ENCODE data around the gene ZNF185. TPM values are rescaled to one million over a fixed set of nuclear protein-coding genes. Genes with fewer than 3 reads are reported as not detected.

The ZNF185 gene
- total RNA-seq, 6 experiments from 2014 or later: 0.61 to 1.7 (median 0.83) TPM

DNA sequence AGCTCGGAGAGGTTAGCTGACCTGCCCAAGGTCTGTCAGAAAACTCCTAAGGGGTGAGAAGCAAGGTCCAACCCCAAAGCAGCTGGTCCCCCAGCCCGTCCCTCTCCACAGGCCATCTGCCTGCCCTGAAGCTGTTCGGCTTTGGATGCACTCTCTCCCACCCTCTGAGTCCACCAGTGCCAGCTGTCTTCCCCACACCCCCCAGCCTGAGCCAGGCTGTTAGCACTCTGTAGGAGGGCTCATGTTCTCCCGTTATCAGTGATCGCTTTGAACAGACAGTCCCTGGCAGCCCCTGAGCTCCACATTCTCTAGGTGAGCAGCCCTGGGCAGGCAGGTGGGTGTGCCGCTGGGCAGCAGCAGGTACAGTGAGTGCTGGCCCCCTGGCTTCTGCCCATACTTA is 16.0 kb downstream of the ZNF185 start:
- no peak for ATAC-seq
- H3K4me1 ChIP-seq: no peaks in the 10 kb centered on the region
- WGBS (ENCODE audit: insufficient coverage, low coverage, low lambda C conversion rate, missing lambda C conversion rate): 70% methylated on average over 2 of the region's 6 CpGs

DNA sequence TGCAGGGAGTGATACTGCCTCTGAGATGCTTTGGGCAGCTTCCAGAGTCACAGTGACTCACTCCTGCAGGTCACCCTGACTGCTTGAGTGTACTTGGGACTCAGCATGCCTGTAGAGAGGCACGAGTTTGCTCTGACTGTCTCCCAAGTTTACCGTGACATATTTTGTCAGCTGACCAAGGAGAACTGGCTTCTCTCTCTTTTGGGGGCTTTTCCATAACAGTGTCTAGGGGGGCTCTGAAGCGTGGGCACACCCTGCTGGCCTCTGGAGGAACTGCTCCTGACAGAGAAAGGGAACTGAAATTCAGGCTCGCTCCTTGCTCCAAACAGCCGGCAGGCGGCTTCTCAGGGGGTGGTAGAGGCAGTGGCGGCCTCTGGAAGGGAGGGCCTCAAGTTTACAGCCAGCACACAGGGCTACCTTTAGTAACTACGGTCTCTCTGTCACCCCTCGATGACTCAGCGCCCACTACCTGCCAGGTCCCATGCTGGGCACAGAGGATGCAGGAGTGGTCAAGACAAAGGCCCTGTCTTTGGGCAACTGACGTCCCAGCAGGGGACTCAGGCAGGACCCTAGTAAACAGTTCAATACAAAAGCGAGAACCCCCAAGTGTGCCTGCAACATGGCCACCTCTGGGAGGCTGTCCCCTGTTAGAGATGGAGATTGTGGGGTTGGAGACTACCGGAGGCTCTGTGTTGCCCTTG is 17.8 kb downstream of the ZNF185 start:
- H3K27ac ChIP-seq: no peak overlapping the region
- WGBS (ENCODE audit: insufficient coverage, low coverage, low lambda C conversion rate, missing lambda C conversion rate): 39% methylated on average over 7 of the region's 13 CpGs
- H3K4me3 ChIP-seq: no peak overlapping the region
- DNase-seq: no peak
- peak in 3 of 4 donors; percentile 4 to 45 (median 37) for ATAC-seq
- no peaks in the 10 kb centered on the region for H3K27me3 ChIP-seq
- intact Hi-C loops (cut with DNase I): no loop called here
- no peaks in the 10 kb centered on the region for H3K36me3 ChIP-seq
- TF ChIP-seq, protein P1, sequence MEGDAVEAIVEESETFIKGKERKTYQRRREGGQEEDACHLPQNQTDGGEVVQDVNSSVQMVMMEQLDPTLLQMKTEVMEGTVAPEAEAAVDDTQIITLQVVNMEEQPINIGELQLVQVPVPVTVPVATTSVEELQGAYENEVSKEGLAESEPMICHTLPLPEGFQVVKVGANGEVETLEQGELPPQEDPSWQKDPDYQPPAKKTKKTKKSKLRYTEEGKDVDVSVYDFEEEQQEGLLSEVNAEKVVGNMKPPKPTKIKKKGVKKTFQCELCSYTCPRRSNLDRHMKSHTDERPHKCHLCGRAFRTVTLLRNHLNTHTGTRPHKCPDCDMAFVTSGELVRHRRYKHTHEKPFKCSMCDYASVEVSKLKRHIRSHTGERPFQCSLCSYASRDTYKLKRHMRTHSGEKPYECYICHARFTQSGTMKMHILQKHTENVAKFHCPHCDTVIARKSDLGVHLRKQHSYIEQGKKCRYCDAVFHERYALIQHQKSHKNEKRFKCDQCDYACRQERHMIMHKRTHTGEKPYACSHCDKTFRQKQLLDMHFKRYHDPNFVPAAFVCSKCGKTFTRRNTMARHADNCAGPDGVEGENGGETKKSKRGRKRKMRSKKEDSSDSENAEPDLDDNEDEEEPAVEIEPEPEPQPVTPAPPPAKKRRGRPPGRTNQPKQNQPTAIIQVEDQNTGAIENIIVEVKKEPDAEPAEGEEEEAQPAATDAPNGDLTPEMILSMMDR (IDR thresholded peaks at IDR 0.05): peak; percentile 29 to 47 (median 34)
- no peak for TF ChIP-seq POLR2A (IDR thresholded peaks at IDR 0.05)
- no peaks in the 10 kb centered on the region for H3K9me3 ChIP-seq
- H3K4me1 ChIP-seq: no peaks in the 10 kb centered on the region

More for the DNA sequence above, 16.0 kb downstream of the ZNF185 start:
- no peak for DNase-seq
- H3K9me3 ChIP-seq: no peaks in the 10 kb centered on the region
- intact Hi-C loops (cut with DNase I): no loop called here
- TF ChIP-seq, protein P1 (IDR thresholded peaks at IDR 0.05): no peak
- TF ChIP-seq POLR2A (IDR thresholded peaks at IDR 0.05): no peak
- no peak overlapping the region for H3K4me3 ChIP-seq
- no peaks in the 10 kb centered on the region for H3K27me3 ChIP-seq
- H3K36me3 ChIP-seq: no peaks in the 10 kb centered on the region
- H3K27ac ChIP-seq: no peak overlapping the region

DNA sequence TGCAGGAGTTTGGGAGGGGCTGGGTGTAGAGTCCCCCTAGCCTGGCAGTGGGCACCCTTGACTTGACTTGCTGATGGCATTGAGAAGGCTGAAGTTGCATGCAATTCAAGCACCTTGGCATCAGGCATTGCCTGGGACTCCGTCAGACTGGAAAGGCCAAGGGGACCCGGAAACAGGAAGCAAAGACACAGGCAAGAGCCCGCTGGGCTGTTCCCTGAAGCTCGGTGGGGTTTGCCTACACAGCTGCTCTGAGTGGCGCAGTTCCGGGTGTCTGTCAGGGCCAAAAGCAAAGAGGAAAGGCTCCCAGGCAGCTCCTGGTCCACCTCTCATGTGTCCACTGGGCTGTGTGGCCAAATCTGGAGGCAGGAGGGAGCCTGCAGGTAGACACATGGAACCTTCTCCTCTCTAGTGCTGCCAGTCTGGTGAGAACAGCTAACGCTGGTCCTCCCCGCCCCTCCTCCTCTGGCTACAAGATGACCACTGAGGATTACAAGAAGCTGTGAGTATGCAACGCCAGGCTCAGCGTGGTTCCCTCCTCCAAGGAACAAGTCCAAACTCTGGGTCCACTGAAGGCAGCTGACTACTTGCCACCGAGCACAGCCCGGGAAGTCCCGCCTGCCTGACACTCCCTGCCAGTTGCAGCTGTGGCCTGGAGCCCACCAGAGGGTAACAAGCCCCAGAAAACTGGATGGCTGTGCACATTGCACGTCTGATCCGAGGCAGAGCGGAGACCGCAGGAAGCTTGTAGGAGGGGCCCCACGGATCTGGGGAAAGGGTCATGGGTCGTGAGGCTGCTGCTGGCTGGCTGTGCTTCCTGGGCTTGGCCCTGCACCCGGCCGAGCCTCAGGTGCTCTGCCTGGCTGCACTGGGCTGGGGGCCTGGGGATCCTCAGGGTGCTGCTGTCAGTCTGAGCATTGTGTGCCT is 20.1 kb downstream of the ZNF185 start:
- Histone ChIP-seq H3K4me1 (no peaks in the 10 kb centered on the region), H3K36me3 (no peaks in the 10 kb centered on the region), H3K9me3 (no peaks in the 10 kb centered on the region), H3K4me3 (no peak overlapping the region), H3K27ac (no peak overlapping the region), H3K27me3 (no peaks in the 10 kb centered on the region)
- peak in 1 of 4 donors; percentile 9 for ATAC-seq
- WGBS (ENCODE audit: insufficient coverage, low coverage, low lambda C conversion rate, missing lambda C conversion rate): 40% methylated on average over 1 of the region's 21 CpGs
- no peak for DNase-seq
- no peak for TF ChIP-seq POLR2A (IDR thresholded peaks at IDR 0.05)
- TF ChIP-seq, protein P1 (IDR thresholded peaks at IDR 0.05): no peak
- intact Hi-C loops (cut with DNase I): no loop called here

DNA sequence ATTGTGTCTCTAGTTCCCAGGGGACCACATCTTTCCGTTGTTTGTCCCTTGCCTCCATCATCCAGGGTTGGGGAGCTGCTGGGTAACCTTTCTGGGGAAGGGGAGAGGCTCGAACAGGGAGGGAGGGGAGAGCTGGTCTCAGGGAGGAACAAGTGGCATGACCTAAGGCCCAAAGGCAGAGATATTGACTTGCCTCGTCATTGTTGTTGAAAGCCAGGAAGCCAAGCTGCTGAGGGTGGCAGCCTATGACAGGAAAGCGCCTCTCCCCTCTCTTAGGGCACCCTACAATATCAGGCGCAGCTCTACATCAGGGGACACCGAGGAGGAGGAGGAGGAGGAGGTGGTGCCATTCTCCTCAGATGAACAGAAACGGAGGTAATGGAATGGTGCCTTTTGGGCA is 20.8 kb downstream of the ZNF185 start:
- ATAC-seq: no peak
- Histone ChIP-seq H3K27ac (no peak overlapping the region), H3K27me3 (no peaks in the 10 kb centered on the region), H3K36me3 (no peaks in the 10 kb centered on the region), H3K9me3 (no peaks in the 10 kb centered on the region), H3K4me3 (no peak overlapping the region), H3K4me1 (no peaks in the 10 kb centered on the region)
- DNase-seq: no peak
- 42% methylated on average over 2 of the region's 7 CpGs for WGBS (ENCODE audit: insufficient coverage, low coverage, low lambda C conversion rate, missing lambda C conversion rate)
- no peak for TF ChIP-seq POLR2A (IDR thresholded peaks at IDR 0.05)
- TF ChIP-seq, protein P1 (IDR thresholded peaks at IDR 0.05): no peak
- intact Hi-C loops (cut with DNase I): no loop called here
